DOHH2 (cell line): ENCODE measurements around the gene NLGN4X.

Experiments
- H3F3A ChIP-seq: fragments of 200-600 bp; sonication (generic), shearing (Covaris generic); 2 replicates; pipeline ENCODE4 v1.6.0; 2016; ENCODE audit warnings: antibody characterized with exemption, mild to moderate bottlenecking; ENCODE audit not compliant: control insufficient read depth, insufficient read depth
- H3K27ac ChIP-seq: fragments of 200-600 bp; sonication (generic); 2 replicates; pipeline ENCODE4 v1.5.1; 2014; ENCODE audit warnings: low read depth, mild to moderate bottlenecking, low read length, moderate library complexity
- H3K27me3 ChIP-seq: fragments of 200-600 bp; sonication (generic); 2 replicates; pipeline ENCODE4 v1.6.1; 2014; ENCODE audit warnings: mild to moderate bottlenecking, low read length, mixed read lengths; ENCODE audit not compliant: control insufficient read depth
- H3K36me3 ChIP-seq: fragments of 200-600 bp; sonication (generic); 2 replicates; pipeline ENCODE4 v1.6.1; 2014; ENCODE audit warnings: mild to moderate bottlenecking, low read length, moderate library complexity, mixed read lengths; ENCODE audit not compliant: control insufficient read depth
- H3K4me1 ChIP-seq: fragments of 200-600 bp; sonication (generic); 2 replicates; pipeline ENCODE4 v1.6.1; 2014; ENCODE audit warnings: mild to moderate bottlenecking, low read length, mixed read lengths; ENCODE audit not compliant: control insufficient read depth
- H3K4me2 ChIP-seq: fragments of 200-600 bp; sonication (generic); 2 replicates; pipeline ENCODE4 v1.6.0; 2014; ENCODE audit warnings: mild to moderate bottlenecking, low read length, moderate library complexity
- H3K4me3 ChIP-seq: fragments of 200-600 bp; sonication (generic); 2 replicates; pipeline ENCODE4 v1.5.1; 2014; ENCODE audit warnings: mild to moderate bottlenecking, low read length, mixed read lengths
- H3K79me2 ChIP-seq: fragments of 200-600 bp; sonication (generic); 2 replicates; pipeline ENCODE4 v1.6.1; 2014; ENCODE audit warnings: mild to moderate bottlenecking, low read length, mixed read lengths; ENCODE audit not compliant: control insufficient read depth
- H3K9me2 ChIP-seq: fragments of 200-600 bp; sonication (generic); replicated peaks from 2 replicates; pipeline ENCODE4 v1.6.1; 2014; ENCODE audit warnings: mild to moderate bottlenecking, low read length, mixed read lengths; ENCODE audit not compliant: control insufficient read depth
- H3K9me3 ChIP-seq: fragments of 200-600 bp; sonication (generic); 2 replicates; pipeline ENCODE4 v1.6.1; 2014; ENCODE audit warnings: antibody characterized with exemption, low read length, mixed read lengths; ENCODE audit not compliant: control insufficient read depth, insufficient read depth
- H4K20me1 ChIP-seq: fragments of 200-600 bp; sonication (generic); 2 replicates; pipeline ENCODE4 v1.6.0; 2014; ENCODE audit warnings: low read depth, mild to moderate bottlenecking, antibody characterized with exemption, low read length, moderate library complexity; ENCODE audit not compliant: control insufficient read depth, insufficient read depth
- CTCF ChIP-seq: fragments of 200-600 bp; sonication (generic); IDR thresholded peaks from one replicate; pipeline ENCODE4 v1.5.1; 2014; ENCODE audit warnings: antibody characterized with exemption, mild to moderate bottlenecking, low read depth, low read length; ENCODE audit not compliant: poor library complexity, severe bottlenecking
- EZH2phosphoT487 ChIP-seq: fragments of 200-600 bp; sonication (generic); IDR thresholded peaks from 2 replicates; pipeline ENCODE4 v1.6.1; 2017; ENCODE audit warnings: borderline replicate concordance, mild to moderate bottlenecking, antibody characterized with exemption, low read length, moderate library complexity, mixed read lengths

The NLGN4X gene

GRCh38 chrX:6159468-6159867 is 69.2 kb downstream of the NLGN4X start:
- no peaks in the 10 kb centered on the region for H3K27me3 ChIP-seq
- no peaks in the 10 kb centered on the region for H3K4me1 ChIP-seq
- TF ChIP-seq CTCF (no peak), EZH2phosphoT487 (no peak)
- no peaks in the 10 kb centered on the region for H3K9me2 ChIP-seq
- no peak overlapping the region for H3K4me2 ChIP-seq
- no peak overlapping the region for H3K27ac ChIP-seq
- H3K9me3 ChIP-seq: no peaks in the 10 kb centered on the region
- no peaks in the 10 kb centered on the region for H3F3A ChIP-seq
- H4K20me1 ChIP-seq: no peaks in the 10 kb centered on the region
- no peaks in the 10 kb centered on the region for H3K36me3 ChIP-seq
- H3K79me2 ChIP-seq: no peaks in the 10 kb centered on the region
- no peak overlapping the region for H3K4me3 ChIP-seq

GRCh38 chrX:6151971-6152370 is 76.7 kb downstream of the NLGN4X start:
- Histone ChIP-seq H3K4me2 (no peak overlapping the region), H3K79me2 (no peaks in the 10 kb centered on the region), H3K9me2 (no peaks in the 10 kb centered on the region), H3K27ac (no peak overlapping the region), H3K4me3 (no peak overlapping the region), H3K36me3 (no peaks in the 10 kb centered on the region), H3K4me1 (no peaks in the 10 kb centered on the region), H4K20me1 (no peaks in the 10 kb centered on the region), H3K27me3 (no peaks in the 10 kb centered on the region), H3K9me3 (no peaks in the 10 kb centered on the region), H3F3A (no peaks in the 10 kb centered on the region)
- TF ChIP-seq EZH2phosphoT487 (no peak), CTCF (no peak)

- H3K4me1 ChIP-seq: no peaks in the 10 kb centered on the region
- H3K36me3 ChIP-seq: no peaks in the 10 kb centered on the region
- H4K20me1 ChIP-seq: no peaks in the 10 kb centered on the region
- H3K4me2 ChIP-seq: no peak overlapping the region
- TF ChIP-seq EZH2phosphoT487 (no peak), CTCF (no peak)
- no peak overlapping the region for H3K27ac ChIP-seq
- no peaks in the 10 kb centered on the region for H3K27me3 ChIP-seq
- H3F3A ChIP-seq: no peaks in the 10 kb centered on the region
- H3K9me3 ChIP-seq: no peaks in the 10 kb centered on the region
- H3K9me2 ChIP-seq: no peaks in the 10 kb centered on the region
- H3K4me3 ChIP-seq: no peak overlapping the region
- H3K79me2 ChIP-seq: no peaks in the 10 kb centered on the region
These were observed 79.4 kb downstream of the NLGN4X start for GRCh38 chrX:6149060-6149872.
